SK-N-SH (cell line): ENCODE data around the gene WWOX.
A peak's percentile ranks its signal among the peaks of the same experiment; 100 is the strongest.

Experiments
- EP300 ChIP-seq, 2 experiments: IDR thresholded peaks; 2 replicates each; pipeline versions ENCODE4 v1.4.0 to v1.6.1; 2012; ENCODE audit warnings: borderline replicate concordance in 1 of 2, low read depth in 1 of 2, low read length in 1 of 2
- GABPA ChIP-seq: IDR thresholded peaks from 2 replicates; pipeline ENCODE4 v1.4.0; 2012; ENCODE audit warnings: low read depth, mild to moderate bottlenecking
- MXI1 ChIP-seq: IDR thresholded peaks from 2 replicates; pipeline ENCODE4 v1.6.1; 2012; ENCODE audit warnings: mild to moderate bottlenecking, low read depth, low read length, improper control_type of control experiment
- TF ChIP-seq, protein P1 (sequence below): fragments of 200-600 bp; sonication (generic); IDR thresholded peaks from 2 replicates; pipeline ENCODE4 v1.6.1; 2017; ENCODE audit warnings: antibody characterized with exemption, mild to moderate bottlenecking, moderate library complexity

- TF ChIP-seq MXI1 (0 out of 2 replicates have a peak, but pooled peaks have one; percentile 19), EP300 (IDR thresholded peaks at IDR 0.05; ENCODE audit: borderline replicate concordance in 1 of 2, low read depth in 1 of 2, low read length in 1 of 2) (peak in 1 of 2 experiments; percentile 45; a peak in 1 of 4 replicates), GABPA (no peak)
- TF ChIP-seq, protein P1, sequence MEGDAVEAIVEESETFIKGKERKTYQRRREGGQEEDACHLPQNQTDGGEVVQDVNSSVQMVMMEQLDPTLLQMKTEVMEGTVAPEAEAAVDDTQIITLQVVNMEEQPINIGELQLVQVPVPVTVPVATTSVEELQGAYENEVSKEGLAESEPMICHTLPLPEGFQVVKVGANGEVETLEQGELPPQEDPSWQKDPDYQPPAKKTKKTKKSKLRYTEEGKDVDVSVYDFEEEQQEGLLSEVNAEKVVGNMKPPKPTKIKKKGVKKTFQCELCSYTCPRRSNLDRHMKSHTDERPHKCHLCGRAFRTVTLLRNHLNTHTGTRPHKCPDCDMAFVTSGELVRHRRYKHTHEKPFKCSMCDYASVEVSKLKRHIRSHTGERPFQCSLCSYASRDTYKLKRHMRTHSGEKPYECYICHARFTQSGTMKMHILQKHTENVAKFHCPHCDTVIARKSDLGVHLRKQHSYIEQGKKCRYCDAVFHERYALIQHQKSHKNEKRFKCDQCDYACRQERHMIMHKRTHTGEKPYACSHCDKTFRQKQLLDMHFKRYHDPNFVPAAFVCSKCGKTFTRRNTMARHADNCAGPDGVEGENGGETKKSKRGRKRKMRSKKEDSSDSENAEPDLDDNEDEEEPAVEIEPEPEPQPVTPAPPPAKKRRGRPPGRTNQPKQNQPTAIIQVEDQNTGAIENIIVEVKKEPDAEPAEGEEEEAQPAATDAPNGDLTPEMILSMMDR: no peak
These were observed 648.9 kb downstream of the WWOX start for GRCh38 chr16:78748220-78748929.
